GM18867 (cell line): ENCODE measurements around the gene ACR.
"Not testable (repeated sequence)": the region's sequence is repeated elsewhere in the genome, so short reads cannot be mapped to it uniquely, and the experiment has no call there.

Experiments used
- ATAC-seq: cut with Tn5 transposase; IDR thresholded peaks from one replicate; pipeline ENCODE4 v1.9.1; 2021; ENCODE audit warnings: mild to moderate bottlenecking, moderate library complexity; ENCODE audit not compliant: unreplicated experiment

ACR gene

DNA sequence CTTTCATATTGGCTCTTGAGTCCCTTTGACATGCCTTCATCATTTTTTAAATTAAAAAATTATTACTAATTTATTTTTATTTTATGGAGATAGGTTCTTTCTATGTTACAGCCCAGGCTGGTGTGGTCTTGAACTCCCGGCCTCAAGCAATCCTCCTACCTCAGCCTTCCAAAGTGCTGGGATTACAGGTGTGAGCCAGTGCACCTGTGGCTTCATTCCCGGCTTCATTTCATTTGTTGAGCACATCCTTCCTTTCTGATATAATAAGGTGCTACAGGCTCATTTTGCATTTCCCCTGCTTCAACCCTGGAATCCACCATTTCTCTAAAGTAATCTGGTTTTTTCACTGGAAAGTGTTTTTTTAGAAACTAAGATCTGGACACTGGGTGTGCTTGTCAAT, 23.8 kb downstream of the ACR start:
- not testable (repeated sequence) for ATAC-seq

- ATAC-seq: not testable (repeated sequence)
Observed at GRCh38 chr22:50764288-50764687, 26.3 kb downstream of the ACR start.

GRCh38 chr22:50775132-50775531, 37.1 kb downstream of the ACR start:
- ATAC-seq: not testable (repeated sequence)

DNA sequence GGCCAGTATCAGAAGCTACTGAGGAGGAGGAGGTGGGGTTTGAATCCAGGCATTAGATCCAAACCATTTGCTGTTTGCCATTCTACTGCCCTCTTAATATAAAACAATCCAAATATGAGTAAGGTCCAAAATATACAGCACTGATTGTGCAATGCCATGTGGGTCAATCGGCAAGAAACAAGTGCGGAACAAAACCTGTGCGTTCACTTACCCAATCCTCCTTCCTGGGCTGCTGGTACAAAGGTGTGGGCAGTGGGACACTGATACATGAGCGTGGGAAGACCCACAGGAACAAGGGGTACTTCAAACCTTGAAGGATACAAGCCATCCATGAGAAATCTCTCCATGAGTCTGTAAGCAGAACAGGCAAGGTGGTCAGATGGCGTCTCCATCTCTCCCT, 39.6 kb downstream of the ACR start:
- not testable (repeated sequence) for ATAC-seq

DNA sequence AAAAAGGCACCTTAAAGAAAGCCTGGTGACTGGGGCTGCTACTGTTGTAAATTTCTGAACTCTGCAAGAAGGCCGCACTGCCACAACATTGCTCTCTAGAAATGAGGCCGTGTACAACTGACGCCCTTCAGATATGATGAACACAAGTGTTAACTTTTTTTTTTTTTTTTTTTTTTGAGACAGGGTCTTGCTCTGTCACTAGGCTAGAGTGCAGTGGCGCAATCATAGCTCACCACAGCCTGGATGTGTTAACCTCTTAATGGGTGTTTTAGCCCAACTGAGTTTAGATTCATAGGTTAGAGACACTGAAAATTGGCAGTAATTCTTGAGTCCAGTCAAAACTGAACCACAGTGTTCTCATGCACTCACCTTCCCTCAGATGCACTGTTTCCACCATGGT, 42.2 kb downstream of the ACR start:
- ATAC-seq: not testable (repeated sequence)

- not testable (repeated sequence) for ATAC-seq
Observed at GRCh38 chr22:50782253-50782652, 44.2 kb downstream of the ACR start.

DNA sequence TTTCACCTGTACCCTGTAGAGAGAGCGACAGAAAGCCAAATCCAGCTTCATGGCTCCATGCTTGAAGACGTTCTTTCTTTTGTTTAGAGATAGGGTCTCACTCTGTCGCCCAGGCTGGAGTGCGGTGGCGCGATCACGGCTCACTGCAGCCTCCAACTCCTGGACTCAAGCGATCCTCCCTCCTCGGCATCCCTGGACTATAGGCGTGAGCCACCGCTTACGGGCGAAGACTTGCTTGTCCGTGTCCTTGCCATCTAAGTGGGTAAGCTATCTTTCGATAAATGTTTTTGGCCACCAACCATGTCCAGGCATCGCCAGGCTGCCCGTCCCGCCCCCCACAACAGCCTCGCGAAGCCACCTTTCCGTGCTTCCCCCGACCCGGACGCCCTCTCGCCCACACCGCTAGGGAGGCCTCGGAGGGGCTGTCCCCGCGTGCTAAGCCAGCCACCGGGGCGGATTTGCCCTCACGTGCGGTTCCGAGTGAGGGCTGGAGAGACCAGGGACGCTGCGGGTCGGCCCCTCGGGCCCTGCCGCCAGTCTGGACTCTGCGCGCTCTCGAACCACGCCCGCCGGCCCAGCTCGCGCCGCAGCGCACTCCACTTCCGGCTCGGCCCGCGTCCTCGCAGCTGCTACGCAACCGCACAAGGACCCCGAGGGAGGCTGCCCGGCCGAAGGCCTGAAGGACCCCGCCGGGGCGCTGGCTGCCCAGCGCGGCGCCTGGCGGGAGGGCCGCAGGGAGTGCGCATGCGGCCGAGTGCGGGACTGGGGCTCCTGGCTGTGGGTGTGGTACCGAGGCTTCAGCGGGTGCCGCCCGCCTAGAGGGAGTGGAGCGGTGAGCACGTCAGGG, 45.3 kb downstream of the ACR start, which contains the start of gene RABL2B:
TSS of gene RABL2B (minus strand) at position 604 of the 847 bp plus-strand sequence. CDS start 1,342 bp downstream, outside the sequence.
- peak; percentile 97 for ATAC-seq

DNA sequence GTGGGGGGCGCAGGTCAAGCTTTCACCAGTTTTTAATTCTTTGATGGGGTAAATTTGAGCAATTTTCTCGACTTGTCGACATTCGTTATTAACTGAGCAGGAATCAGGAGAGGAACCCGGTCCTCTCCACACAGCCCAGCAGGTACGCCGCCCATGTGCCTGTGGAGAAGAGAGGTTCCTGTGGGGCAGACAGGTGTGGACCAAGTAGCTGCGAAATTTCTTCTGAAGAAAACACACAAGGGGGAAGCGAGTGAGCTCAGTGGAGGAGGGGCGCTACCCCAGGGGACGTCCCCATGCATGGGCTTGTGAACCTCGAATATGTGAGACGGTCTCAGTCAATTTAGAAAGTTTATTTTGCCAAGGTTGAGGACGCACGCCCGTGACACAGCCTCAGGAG, 45.9 kb downstream of the ACR start:
- not testable (repeated sequence) for ATAC-seq

DNA sequence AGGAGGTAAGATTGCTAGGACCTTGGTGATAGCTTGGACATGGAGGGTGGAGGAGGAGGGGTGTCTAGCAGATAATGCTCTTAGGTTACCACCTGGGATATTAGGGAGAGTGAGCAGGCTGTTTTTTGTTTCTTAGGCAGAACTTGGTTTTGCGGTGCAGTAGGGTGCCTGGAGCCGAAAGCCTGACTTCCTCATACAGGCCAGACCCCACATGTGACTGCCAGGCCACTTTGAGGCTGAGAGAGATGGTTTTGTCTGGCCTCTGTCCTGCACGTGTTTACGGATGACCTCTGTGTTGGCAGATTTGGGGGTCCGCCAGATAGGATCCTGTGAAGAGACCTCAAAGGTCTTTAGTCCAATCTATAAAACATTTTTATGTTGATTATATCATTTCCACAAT, 47.3 kb downstream of the ACR start:
- ATAC-seq: not testable (repeated sequence)

GRCh38 chr22:50786936-50787335, 48.9 kb downstream of the ACR start:
- not testable (repeated sequence) for ATAC-seq
